ENCODE measurements around the gene NDUFA6. TPM values are rescaled to one million over a fixed set of nuclear protein-coding genes. Genes with fewer than 3 reads are reported as not detected.

Gene NDUFA6
- total RNA-seq, 1 donor from 2014 or later = 42.7 TPM

- peak; percentile 96 for DNase-seq
Measured at GRCh38 chr22:42070517-42071422, 19.8 kb downstream of the NDUFA6 start, which contains the start of gene NAGA. TSS of gene NAGA (minus strand) at chr22:42070812. CDS start at chr22:42070297, 515 bp downstream.

DNA sequence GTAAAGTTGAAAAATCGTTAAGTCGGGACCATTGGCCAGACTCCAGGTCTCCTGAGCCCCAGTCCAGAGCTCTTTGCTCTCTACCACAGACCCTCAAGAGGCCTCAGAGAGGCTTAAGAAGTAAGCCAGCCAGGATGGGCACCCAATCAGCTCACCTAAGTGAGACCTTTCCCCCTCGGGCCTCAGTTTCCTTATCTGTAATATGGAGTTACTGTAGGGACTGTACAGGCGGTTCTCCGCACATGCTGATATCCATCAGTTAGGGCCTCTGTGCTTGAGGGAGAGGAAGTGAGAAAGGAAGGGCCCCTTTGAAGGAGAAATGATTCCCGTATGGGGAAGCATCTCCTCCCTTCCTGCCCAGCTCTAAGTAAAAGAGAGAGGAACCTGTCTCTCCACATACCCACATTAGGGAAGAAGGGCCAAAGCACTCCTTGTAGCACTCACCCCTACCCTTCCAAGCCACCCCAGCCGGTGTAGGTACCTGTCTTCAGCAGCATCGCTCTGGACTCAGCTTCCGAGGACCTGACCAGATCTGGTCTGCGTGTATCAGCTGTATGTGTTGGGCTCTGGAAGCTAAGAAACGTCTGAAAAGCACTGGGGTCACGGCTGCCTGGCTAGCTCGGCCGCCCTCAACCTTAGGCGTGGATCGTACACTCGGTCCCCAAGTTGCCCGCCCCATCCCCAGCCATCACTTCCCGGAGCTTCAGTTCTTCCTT, 20.6 kb downstream of the NDUFA6 start:
- no peak for DNase-seq

DNA sequence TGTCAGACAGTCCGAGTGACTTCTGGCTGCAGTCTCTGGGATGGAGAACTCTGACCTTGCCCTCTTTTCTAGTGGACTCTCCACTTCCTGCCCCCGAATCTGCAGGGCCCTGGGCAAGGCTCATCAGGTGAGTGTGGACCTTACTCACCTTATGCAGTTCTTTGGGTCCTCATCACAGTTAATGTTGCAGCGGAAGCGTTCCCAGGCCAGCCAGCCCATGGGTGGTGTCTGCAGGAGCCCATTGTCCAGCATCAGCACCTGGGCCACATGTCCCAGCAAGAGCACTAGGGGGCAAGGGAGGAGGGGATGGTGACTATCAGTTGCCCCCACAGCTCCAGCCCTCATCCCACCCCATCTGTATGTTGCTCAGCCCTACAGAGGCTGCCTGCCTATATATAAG, 22.3 kb downstream of the NDUFA6 start:
- no peak for DNase-seq

DNA sequence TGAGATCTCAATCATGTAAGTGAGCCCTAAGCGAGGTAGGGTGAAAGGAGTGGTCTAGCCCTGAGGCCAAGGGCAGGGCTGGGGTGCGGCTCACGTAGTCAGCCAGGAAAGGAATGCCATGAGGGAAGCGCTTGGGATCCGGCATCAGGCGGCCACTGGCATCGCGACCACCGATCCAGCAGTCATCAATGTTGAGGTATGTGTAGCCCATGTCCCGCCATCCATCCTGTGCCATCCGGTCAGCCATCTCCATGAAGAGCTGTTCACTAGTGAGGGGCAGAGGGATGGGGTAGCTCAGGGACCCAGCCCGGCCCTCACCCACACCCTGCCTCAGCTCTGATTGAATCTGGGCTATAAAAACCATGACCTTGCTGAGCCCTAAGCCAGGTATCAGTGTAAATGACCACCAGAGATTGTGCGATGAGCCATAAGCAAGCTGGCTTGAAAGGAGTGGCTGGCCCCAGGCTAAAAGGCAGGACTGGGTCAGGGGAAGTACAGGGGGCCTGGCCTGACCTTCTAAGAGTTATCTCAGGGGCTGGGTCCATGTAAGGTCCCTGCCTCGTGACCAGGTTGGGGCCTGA, 22.8 kb downstream of the NDUFA6 start:
- no peak for DNase-seq

- no peak for DNase-seq
Measured at GRCh38 chr22:42066937-42067336, 23.6 kb downstream of the NDUFA6 start.

- DNase-seq = no peak
Measured at GRCh38 chr22:42066126-42066761, 24.3 kb downstream of the NDUFA6 start.

DNA sequence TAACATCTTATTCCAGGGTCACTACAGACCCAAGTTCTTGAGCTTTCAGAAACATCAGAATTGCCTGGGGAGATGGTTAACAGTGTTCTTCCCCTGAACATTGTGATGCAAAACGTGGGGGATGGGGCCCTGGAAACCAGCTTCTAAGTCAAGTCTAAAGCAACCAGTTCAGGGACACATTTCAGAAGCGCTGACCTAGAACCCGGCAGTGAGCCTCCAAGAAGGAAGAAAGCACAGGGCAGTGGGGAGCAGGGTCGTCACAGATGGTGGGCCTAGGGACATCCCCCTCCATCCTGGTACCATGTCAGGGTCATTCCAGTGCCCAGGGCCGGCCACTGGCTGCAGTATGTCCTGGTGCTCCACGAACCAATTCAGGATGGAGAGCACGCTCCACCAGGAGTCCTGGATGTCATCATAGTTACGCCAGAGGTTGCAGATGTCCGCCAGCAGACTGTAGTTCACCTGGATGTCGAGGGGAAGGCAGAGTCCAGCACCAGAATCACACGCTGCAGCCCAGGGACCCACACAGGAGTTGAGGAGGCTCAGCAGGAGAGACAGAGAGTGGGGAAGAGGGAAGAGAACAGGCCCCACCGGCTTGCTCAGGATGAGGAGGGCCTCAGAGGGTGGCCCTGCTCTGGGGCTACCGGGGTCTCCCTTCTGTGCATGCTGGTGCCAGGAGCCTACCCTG, 25.0 kb downstream of the NDUFA6 start:
- no peak for DNase-seq

DNA sequence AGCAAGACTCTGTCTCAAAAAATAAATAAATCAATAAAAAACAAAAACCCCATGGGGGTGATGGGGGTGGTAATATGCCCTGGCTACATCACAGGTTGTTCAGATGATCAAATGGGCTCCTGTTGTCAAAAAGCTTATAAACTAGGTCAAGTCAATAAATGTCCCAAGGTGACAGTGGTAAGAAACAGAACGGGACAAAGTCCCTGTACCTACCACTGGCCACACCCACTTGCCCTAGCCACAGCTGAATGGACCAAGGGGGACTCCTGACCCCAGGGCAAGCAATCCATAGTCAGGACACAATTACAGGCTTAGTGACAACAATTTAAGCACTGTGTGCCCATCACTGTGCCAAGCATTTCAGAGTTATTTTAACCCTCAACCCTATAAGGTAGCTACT, 25.9 kb downstream of the NDUFA6 start:
- DNase-seq = no peak

- no peak for DNase-seq
Measured at GRCh38 chr22:42062506-42063170, 27.9 kb downstream of the NDUFA6 start.

DNA sequence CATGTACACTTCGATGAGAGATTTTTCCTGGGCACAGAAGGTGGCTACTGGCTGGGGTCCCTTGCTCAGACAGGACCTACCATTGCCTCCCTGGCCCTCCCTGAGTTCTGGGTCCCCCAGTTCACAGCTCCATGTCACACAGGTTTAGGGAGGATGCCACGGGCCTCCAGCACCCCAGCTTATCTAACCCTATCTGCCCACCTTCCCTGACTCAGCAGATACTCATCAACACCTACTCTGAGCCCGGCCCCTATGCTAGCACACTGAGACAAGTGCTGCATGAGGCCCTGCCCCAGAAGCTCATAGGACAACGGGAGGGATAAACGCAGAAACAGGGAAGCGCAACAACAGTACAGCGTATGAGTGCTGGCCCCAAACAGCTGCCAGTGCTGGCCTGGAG, 29.5 kb downstream of the NDUFA6 start:
- DNase-seq = no peak

DNA sequence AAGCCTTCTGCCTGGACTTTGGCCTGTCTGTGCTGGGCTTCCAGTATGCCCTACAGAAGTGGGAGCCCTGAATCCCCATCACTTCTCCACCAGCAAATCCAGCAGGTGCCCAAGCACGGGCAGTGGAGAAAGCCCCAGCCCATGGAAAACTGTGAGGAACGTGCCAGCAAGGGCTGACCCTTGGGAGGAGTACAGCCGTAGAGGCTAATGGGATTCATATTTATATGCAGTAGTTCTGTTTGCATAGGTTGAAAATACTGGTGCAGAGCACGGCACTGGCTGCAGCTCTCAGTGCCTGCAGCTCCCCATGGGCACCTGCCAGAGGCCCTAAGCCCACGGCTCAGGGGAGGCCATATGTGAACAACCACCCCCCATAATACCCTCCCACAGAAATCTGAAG, 30.1 kb downstream of the NDUFA6 start:
- DNase-seq = no peak

DNA sequence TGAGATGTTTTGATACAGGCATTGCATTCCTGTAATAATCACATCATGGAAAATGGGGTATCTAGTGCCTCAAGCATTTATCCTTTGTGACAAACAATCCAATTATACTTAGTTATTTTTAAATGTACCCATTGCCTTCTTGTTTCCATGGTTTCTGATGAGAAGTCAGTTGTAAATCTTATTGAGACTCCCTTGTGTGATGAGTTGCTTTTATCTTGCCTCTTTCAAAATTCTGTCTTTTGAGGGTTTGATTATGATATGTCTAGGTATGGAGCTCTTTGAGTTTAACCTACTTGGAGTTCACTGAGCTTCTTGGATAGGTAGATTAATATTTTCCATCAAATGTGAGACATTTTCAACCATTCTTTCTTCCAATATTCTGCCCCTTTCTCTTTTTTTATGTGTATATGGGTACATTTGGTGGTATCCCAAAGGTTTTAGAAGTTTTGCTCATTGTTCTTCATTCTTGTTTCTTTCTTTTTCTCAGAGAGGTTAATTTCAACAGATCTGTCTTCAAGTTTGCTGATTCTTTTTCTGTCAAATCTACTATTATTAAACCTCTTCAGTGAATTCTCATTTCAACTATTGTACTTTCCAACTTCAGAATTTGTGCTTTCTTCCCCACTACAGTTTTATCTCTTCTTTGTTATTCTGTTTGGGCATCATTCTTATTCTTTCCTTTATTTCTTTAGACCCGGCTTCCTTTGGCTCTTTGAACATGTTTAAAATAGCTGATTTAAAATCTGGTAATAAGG, 33.6 kb downstream of the NDUFA6 start:
- DNase-seq = no peak

DNA sequence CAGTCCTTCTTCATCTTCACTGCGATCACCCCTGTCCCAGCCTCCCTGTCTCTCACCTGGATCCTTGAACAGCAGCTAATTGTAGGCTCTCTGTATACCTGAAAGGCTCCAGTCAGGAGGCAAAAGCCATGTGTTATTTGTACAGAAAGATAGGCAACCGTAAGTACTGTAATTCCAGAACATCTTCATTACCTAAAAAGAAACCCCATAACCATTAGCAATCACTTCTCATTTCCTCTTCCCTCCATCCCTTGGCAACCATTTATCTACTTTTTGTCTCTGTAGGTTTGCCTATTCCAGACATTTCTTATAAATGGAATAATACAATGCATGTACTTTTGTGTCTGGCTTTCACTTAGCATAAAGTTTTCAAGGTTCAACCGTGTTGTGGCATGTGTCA, 37.8 kb downstream of the NDUFA6 start:
- no peak for DNase-seq

DNA sequence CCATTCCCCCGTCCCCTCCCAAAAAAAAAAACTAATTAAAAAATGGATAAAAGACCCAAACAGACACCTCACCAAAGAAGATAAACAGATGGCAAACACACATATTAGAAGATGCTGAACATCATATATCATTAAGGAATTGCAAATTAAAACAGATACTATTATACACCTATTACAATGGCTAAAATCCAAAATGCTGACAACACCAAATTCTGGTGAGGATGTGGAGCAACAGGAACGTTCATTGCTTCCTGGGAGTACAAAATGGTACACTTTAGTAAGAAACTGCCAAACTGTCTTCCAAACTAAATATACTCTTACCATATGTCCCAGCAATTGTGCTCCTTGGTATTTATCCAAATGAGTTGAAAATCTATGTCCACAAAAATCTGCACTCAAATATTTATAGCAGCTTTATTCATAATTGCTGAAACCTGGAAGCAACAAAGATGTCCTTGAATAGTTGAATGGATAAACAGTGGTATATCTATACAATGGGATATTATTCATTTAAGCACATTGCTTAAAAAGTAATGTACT, 39.9 kb downstream of the NDUFA6 start:
- DNase-seq = no peak

GRCh38 chr22:42041784-42042183, 48.8 kb downstream of the NDUFA6 start:
- no peak for DNase-seq

- no peak for DNase-seq
Measured at GRCh38 chr22:42039271-42039670, 51.3 kb downstream of the NDUFA6 start.
